ENCODE data around the gene BATF3.
A peak's percentile ranks its signal among the peaks of the same experiment; 100 is the strongest.

BATF3 gene

GRCh38 chr1:212703991-212704564 is 4.4 kb upstream of the BATF3 start:
- no peak for DNase-seq

GRCh38 chr1:212702672-212703071 is 3.0 kb upstream of the BATF3 start:
- no peak for DNase-seq

GRCh38 chr1:212701910-212702309 is 2.3 kb upstream of the BATF3 start:
- no peak for DNase-seq

GRCh38 chr1:212700892-212701819 is 1.5 kb upstream of the BATF3 start:
- DNase-seq = peak; percentile 33

GRCh38 chr1:212700223-212700891 is 717 bp upstream of the BATF3 start:
- DNase-seq = peak; percentile 51

- peak; percentile 59 for DNase-seq
Measured at GRCh38 chr1:212699104-212699624, 476 bp downstream of the BATF3 start.

GRCh38 chr1:212698467-212699103 is 1.1 kb downstream of the BATF3 start:
- no peak for DNase-seq

- no peak for DNase-seq
Measured at GRCh38 chr1:212696721-212697331, 2.8 kb downstream of the BATF3 start.

- no peak for DNase-seq
Measured at GRCh38 chr1:212692774-212693644, 6.6 kb downstream of the BATF3 start.

- no peak for DNase-seq
Measured at GRCh38 chr1:212691561-212692071, 8.0 kb downstream of the BATF3 start.

- no peak for DNase-seq
Measured at GRCh38 chr1:212690816-212691403, 8.7 kb downstream of the BATF3 start.

- no peak for DNase-seq
Measured at GRCh38 chr1:212689758-212690529, 9.7 kb downstream of the BATF3 start.

GRCh38 chr1:212689196-212689725 is 10.4 kb downstream of the BATF3 start:
- no peak for DNase-seq

- no peak for DNase-seq
Measured at GRCh38 chr1:212688341-212689047, 11.1 kb downstream of the BATF3 start.

GRCh38 chr1:212687811-212688210 is 11.8 kb downstream of the BATF3 start:
- DNase-seq = no peak

- DNase-seq = no peak
Measured at GRCh38 chr1:212686591-212686990, 13.0 kb downstream of the BATF3 start.

GRCh38 chr1:212686069-212686468 is 13.6 kb downstream of the BATF3 start:
- no peak for DNase-seq

GRCh38 chr1:212685429-212685828 is 14.2 kb downstream of the BATF3 start:
- DNase-seq = no peak

- DNase-seq = no peak
Measured at GRCh38 chr1:212684521-212685090, 15.0 kb downstream of the BATF3 start.
